ENCODE results near the gene SMAD3. TPM values are rescaled to one million over a fixed set of nuclear protein-coding genes. Genes with fewer than 3 reads are reported as not detected.

Gene SMAD3
- total RNA-seq, 4 donors from 2014 or later, result 21.2 to 32.3 (median 24.2) TPM

GRCh38 chr15:67051088-67052045 is 14.0 kb upstream of the SMAD3 start:
- Histone ChIP-seq H3K36me3 (no peaks in the 10 kb centered on the region), H3K4me3 (no peak overlapping the region), H3K9me3 (no peaks in the 10 kb centered on the region), H3K27ac (replicated peaks in 1 of 4) (peak overlapping the region in 3 of 4 donors; percentile 0 to 79 (median 53)), H3K4me1 (peaks cover 36 to 42% (median 41%) of the 10 kb centered on the region in 4 donors), H3K27me3 (no peaks in the 10 kb centered on the region)
- intact Hi-C loops (cut with DNase I), result no loop called here
- 69% methylated on average over 4 of the region's 6 CpGs for WGBS
- no peak for DNase-seq (ENCODE audit: extremely low spot score)
- TF ChIP-seq CTCF (IDR thresholded peaks at IDR 0.05) (no peak), POLR2A (IDR thresholded peaks at IDR 0.05; ENCODE audit: low read depth) (no peak), POLR2AphosphoS5 (IDR thresholded peaks at IDR 0.05) (no peak), EP300 (IDR thresholded peaks at IDR 0.05) (no peak)

- intact Hi-C loops (cut with DNase I), result no loop called here
- no peaks in the 10 kb centered on the region for H3K36me3 ChIP-seq
- H3K27me3 ChIP-seq, result no peaks in the 10 kb centered on the region
- no peaks in the 10 kb centered on the region for H3K9me3 ChIP-seq
- no peak overlapping the region for H3K27ac ChIP-seq (replicated peaks in 1 of 4)
- WGBS, result 91% methylated on average over 5 of the region's 5 CpGs
- peaks cover 18 to 23% (median 21%) of the 10 kb centered on the region in 4 donors for H3K4me1 ChIP-seq
- H3K4me3 ChIP-seq, result no peak overlapping the region
- no peak for TF ChIP-seq POLR2AphosphoS5 (IDR thresholded peaks at IDR 0.05)
- DNase-seq (ENCODE audit: extremely low spot score), result no peak
These were observed 10.7 kb upstream of the SMAD3 start for GRCh38 chr15:67054676-67055075.

GRCh38 chr15:67059127-67059553 is 6.3 kb upstream of the SMAD3 start:
- H3K4me3 ChIP-seq, result no peak overlapping the region
- H3K36me3 ChIP-seq, result no peaks in the 10 kb centered on the region
- no peak for DNase-seq (ENCODE audit: extremely low spot score)
- 73% methylated on average over 6 of the region's 6 CpGs for WGBS
- H3K4me1 ChIP-seq, result peaks cover 0 to 1% (median under 1%) of the 10 kb centered on the region in 4 donors
- no peaks in the 10 kb centered on the region for H3K27me3 ChIP-seq
- no peak overlapping the region for H3K27ac ChIP-seq (replicated peaks in 1 of 4)
- H3K9me3 ChIP-seq, result no peaks in the 10 kb centered on the region
- TF ChIP-seq EP300 (IDR thresholded peaks at IDR 0.05), result no peak
- TF ChIP-seq CTCF (IDR thresholded peaks at IDR 0.05), result no peak
- TF ChIP-seq POLR2A (IDR thresholded peaks at IDR 0.05; ENCODE audit: low read depth), result no peak
- no peak for TF ChIP-seq POLR2AphosphoS5 (IDR thresholded peaks at IDR 0.05)
- intact Hi-C loops (cut with DNase I), result no loop called here

GRCh38 chr15:67061811-67062368 is 3.5 kb upstream of the SMAD3 start:
- H3K4me3 ChIP-seq, result no peak overlapping the region
- H3K27me3 ChIP-seq, result no peaks in the 10 kb centered on the region
- peaks cover 4 to 17% (median 10%) of the 10 kb centered on the region in 4 donors for H3K4me1 ChIP-seq
- H3K9me3 ChIP-seq, result no peaks in the 10 kb centered on the region
- DNase-seq (ENCODE audit: extremely low spot score), result no peak
- WGBS, result 68% methylated on average over 3 of the region's 3 CpGs
- H3K36me3 ChIP-seq, result no peaks in the 10 kb centered on the region
- intact Hi-C loops (cut with DNase I), result no loop called here
- no peak for TF ChIP-seq POLR2A (IDR thresholded peaks at IDR 0.05; ENCODE audit: low read depth)
- no peak for TF ChIP-seq POLR2AphosphoS5 (IDR thresholded peaks at IDR 0.05)
- TF ChIP-seq EP300 (IDR thresholded peaks at IDR 0.05), result no peak
- no peak for TF ChIP-seq CTCF (IDR thresholded peaks at IDR 0.05)
- no peak overlapping the region for H3K27ac ChIP-seq (replicated peaks in 1 of 4)

GRCh38 chr15:67062369-67062985 is 2.9 kb upstream of the SMAD3 start:
- no peaks in the 10 kb centered on the region for H3K9me3 ChIP-seq
- H3K27ac ChIP-seq (replicated peaks in 1 of 4), result no peak overlapping the region
- H3K4me1 ChIP-seq, result peaks cover 4 to 23% (median 15%) of the 10 kb centered on the region in 4 donors
- no peaks in the 10 kb centered on the region for H3K27me3 ChIP-seq
- H3K4me3 ChIP-seq, result no peak overlapping the region
- intact Hi-C loops (cut with DNase I), result no loop called here
- H3K36me3 ChIP-seq, result no peaks in the 10 kb centered on the region
- DNase-seq (ENCODE audit: extremely low spot score), result no peak
- TF ChIP-seq POLR2A (IDR thresholded peaks at IDR 0.05; ENCODE audit: low read depth) (no peak), CTCF (IDR thresholded peaks at IDR 0.05) (no peak), EP300 (IDR thresholded peaks at IDR 0.05) (no peak), POLR2AphosphoS5 (IDR thresholded peaks at IDR 0.05) (no peak)
- 77% methylated on average over 3 of the region's 3 CpGs for WGBS

Data from esophagus muscularis mucosa (tissue), 4 donors.